HEK293T (cell line): ENCODE measurements around the gene CGREF1.

Experiments
- NFRKB ChIP-seq: fragments of 450-650 bp; IDR thresholded peaks from 2 replicates; pipeline ENCODE4 v1.6.1; 2016; ENCODE audit warnings: mild to moderate bottlenecking, moderate library complexity
- TARDBP ChIP-seq: fragments of 450-650 bp; IDR thresholded peaks from 2 replicates; pipeline ENCODE4 v1.6.1; 2016

- TF ChIP-seq TARDBP: no peak
- no peak for TF ChIP-seq NFRKB
Observed at GRCh38 chr2:27138111-27138510, 19.2 kb upstream of the CGREF1 start.
